GM18870 (cell line): ENCODE measurements around the gene RANGRF.
"Not testable (repeated sequence)": the region's sequence is repeated elsewhere in the genome, so short reads cannot be mapped to it uniquely, and the experiment has no call there.

Source experiments
- ATAC-seq: cut with Tn5 transposase; IDR thresholded peaks from one replicate; pipeline ENCODE4 v1.9.1; 2021; ENCODE audit warnings: moderate library complexity; ENCODE audit not compliant: unreplicated experiment

Gene RANGRF, protein sequence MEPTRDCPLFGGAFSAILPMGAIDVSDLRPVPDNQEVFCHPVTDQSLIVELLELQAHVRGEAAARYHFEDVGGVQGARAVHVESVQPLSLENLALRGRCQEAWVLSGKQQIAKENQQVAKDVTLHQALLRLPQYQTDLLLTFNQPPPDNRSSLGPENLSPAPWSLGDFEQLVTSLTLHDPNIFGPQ

DNA sequence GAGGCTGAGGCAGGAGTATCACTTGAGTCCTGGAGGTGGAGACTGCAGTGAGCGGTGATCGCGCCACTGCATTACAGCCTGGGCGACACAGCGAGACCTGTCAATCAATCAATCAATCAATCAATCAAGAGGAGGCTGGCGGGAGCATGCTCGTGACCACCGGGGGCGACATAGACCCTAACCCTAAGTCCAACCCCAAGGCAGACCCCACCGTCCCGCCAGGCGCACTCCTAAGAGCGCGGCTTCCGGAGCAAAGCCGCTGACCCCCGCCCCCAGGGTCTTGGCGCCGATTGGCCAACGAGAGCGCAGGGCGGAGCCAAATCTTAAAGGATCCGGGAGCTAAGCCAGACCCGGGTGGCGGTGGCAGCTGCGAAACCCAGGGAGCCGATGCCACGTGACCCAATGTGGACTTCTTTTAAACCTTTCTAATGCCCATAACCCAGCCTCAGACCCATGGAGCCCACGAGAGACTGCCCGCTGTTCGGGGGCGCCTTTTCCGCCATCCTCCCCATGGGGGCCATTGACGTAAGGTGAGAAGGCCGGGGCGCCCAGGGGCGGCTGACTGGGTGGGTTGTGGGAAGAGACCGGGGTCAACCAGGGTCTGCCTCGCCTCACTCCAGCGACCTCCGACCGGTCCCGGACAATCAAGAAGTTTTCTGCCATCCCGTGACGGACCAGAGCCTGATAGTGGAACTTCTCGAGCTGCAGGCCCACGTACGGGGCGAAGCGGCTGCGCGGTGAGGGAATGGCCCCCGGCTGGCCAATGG is at the start of gene RANGRF:
RANGRF (plus strand) TSS at position 335 of the 767 bp plus-strand sequence; CDS start at position 454, 119 bp downstream.
- no peak for ATAC-seq

DNA sequence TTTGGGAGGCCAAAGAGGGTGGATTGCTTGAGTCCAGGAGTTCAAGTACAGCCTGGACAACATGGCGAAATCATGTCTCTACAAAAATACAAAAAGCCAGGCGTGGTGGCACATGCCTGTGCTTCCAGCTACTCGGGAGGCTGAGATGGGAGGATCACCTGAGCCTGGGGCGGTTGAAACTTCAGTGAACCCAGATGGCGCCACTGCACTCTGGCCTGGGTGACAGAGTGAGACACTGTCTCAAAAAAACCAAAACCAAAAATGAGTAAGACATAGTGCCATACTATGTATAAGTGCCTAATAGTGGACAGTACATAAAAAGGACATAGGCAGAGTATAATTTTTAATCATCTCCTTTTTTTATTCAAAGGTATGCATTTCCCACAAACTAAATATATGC is 44.6 kb upstream of the RANGRF start:
- no peak for ATAC-seq

DNA sequence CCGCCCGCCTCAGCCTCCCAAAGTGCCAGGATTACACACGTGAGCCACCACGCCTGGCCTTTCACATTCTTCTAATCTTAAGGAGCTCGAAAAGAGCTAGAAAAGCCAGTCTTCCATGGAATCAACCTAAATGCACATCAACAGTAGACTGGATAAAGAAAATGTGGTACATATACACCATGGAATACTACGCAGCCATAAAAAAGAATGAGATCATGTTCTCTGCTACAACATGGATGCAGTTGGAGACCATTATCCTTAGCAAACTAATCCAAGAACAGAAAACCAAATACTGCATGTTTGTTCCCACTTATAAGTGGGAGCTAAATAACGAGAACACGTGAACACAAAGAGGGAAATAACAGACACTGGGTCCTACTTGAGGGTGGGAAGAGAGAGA is 43.7 kb upstream of the RANGRF start:
- no peak for ATAC-seq

- peak; percentile 31 for ATAC-seq
Observed at GRCh38 chr17:8248751-8249607, 39.5 kb upstream of the RANGRF start, which contains the start of gene PFAS. TSS of gene PFAS (plus strand) at chr17:8249289. CDS start at chr17:8253938, 4,649 bp downstream.

- ATAC-seq: no peak
Observed at GRCh38 chr17:8249621-8250500, 38.6 kb upstream of the RANGRF start.

- ATAC-seq: not testable (repeated sequence)
Observed at GRCh38 chr17:8251411-8251810, 37.1 kb upstream of the RANGRF start.

- no peak for ATAC-seq
Observed at GRCh38 chr17:8253801-8254200, 34.7 kb upstream of the RANGRF start.

GRCh38 chr17:8254881-8255280 is 33.6 kb upstream of the RANGRF start:
- ATAC-seq: no peak

DNA sequence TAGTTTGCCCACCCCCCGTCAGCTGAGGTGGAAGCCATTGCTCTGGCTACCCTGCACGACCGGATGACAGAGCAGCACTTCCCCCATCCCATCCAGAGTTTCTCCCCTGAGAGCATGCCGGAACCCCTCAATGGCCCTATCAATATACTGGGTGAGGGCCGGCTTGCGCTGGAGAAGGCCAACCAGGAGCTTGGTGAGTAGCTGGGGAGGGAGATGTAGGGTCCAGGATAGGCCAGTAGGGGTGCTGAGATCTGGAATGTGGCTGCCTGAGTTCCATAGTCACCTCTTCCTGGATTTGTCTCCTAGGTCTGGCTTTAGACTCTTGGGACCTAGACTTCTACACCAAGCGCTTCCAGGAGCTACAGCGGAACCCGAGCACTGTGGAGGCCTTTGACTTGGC is 33.0 kb upstream of the RANGRF start:
- ATAC-seq: no peak

GRCh38 chr17:8256291-8256690 is 32.2 kb upstream of the RANGRF start:
- no peak for ATAC-seq

GRCh38 chr17:8256691-8257090 is 31.8 kb upstream of the RANGRF start:
- ATAC-seq: no peak

GRCh38 chr17:8257801-8258200 is 30.7 kb upstream of the RANGRF start:
- ATAC-seq: no peak

- no peak for ATAC-seq
Observed at GRCh38 chr17:8264320-8264719, 24.1 kb upstream of the RANGRF start.

GRCh38 chr17:8264836-8265542 is 23.5 kb upstream of the RANGRF start:
- no peak for ATAC-seq

DNA sequence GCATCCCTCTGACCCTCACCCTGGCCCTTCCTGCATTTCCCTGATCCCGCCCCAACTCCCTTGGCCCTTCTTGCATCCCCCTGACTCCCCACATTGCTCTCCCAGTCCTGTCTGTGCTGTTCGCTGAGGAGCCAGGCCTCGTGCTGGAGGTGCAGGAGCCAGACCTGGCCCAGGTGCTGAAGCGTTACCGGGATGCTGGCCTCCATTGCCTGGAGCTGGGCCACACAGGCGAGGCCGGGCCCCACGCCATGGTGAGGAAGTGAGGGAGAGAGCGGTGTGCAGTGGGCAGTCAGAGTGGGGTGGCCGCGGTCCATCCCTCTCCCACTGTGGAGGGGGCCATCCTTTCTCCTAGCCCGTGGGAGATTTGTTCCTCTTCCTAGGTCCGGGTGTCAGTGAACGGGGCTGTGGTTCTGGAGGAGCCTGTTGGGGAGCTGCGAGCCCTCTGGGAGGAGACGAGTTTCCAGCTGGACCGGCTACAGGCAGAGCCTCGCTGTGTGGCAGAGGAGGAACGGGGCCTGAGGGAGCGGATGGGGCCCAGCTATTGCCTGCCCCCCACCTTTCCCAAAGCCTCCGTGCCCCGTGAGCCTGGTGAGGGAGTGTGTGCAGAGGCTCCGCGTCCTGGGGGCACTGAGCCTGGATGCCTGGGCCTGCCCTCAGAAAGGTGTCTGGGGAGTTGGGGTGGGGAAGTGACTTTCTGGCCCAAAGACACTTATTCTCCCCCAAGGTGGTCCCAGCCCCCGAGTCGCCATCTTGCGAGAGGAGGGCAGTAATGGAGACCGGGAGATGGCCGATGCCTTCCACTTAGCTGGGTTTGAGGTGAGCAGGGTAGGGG is 21.6 kb upstream of the RANGRF start:
- no peak for ATAC-seq

DNA sequence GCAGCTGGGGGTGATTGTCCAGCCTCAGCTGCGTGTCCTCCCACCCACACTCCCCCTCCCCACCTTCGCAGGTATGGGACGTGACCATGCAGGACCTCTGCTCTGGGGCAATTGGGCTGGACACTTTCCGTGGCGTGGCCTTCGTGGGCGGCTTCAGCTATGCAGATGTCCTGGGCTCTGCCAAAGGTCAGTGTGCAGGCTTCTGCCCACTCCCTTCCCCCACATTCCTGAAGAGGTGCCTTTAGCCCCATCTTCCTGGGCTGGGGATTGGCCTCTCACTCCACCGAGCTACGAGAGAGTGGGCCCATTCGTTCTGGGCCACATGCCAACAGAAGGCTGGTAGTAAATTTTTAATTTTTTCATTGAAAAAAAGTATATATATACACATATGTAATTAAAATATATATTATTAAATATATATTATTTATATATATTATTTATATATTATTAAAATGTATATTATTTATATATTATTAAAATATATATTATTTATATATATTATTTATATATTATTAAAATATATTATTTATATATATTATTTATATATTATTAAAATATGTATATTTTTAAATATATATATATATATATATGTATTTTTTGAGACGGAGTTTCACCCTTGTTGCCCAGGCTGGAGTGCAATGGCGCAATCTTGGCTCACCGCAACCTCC is 20.9 kb upstream of the RANGRF start:
- no peak for ATAC-seq

DNA sequence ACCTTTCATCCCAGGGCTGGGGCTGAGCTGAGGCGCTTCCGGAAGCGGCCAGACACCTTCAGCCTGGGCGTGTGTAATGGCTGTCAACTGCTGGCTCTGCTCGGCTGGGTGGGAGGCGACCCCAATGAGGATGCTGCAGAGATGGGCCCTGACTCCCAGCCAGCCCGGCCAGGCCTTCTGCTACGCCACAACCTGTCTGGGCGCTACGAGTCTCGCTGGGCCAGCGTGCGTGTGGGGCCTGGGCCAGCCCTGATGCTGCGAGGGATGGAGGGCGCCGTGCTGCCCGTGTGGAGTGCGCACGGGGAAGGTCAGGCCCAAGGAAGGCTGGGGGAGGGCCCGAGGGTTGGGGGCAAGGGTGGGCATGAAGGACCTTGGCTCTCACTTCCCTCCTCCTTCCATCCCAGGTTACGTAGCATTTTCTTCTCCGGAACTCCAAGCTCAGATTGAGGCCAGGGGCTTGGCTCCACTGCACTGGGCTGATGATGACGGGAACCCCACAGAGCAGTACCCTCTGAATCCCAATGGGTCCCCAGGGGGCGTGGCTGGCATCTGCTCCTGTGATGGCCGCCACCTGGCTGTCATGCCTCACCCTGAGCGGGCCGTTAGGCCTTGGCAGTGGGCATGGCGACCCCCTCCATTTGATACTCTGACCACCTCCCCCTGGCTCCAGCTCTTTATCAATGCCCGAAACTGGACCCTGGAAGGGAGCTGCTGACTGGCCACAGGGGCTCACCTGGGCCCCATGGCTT is 19.7 kb upstream of the RANGRF start:
- ATAC-seq: no peak

DNA sequence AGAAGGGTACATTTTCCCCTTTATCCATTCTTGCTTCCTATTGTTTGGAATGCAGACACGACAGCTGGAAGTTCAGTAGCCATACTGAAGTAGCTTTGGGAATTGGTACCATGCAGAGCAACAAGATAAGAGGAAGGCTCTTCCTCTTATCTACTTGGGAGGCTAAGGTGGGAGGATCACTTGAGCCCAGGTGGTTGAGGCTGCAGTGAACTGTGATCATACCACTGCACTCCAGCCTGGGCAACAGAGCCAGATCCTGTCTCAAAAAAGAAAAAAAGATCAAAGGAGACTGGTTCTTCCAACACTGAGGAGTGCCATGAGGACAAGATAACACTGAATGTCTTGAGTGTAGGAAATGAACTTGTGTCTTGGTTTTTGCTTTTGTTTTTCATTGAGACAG is 16.0 kb upstream of the RANGRF start:
- ATAC-seq: no peak
